Gastrocnemius medialis (tissue), 4 donors: ENCODE measurements around the gene TXLNG. TPM values are rescaled to one million over a fixed set of nuclear protein-coding genes. Genes with fewer than 3 reads are reported as not detected.
"Not testable (repeated sequence)": the region's sequence is repeated elsewhere in the genome, so short reads cannot be mapped to it uniquely, and the experiment has no call there.

ENCODE experiments used
- ATAC-seq, 2 donors: fragments of 150-250 bp; one replicate each; pipeline ENCODE4 v1.9.1; 2016
- DNase-seq, 2 donors: peaks; one replicate each; pipeline ENCODE4 v3.0.0-alpha.2; 2019
- H3K27ac ChIP-seq, 4 donors: fragments of 200-600 bp; sonication (generic); 1 replicate in 1 of 4; 2 replicates in 3 of 4; pipeline ENCODE4 v1.5.1; 2016 to 2018; ENCODE audit warnings: mild to moderate bottlenecking in 2 of 4, moderate library complexity in 1 of 4
- H3K27me3 ChIP-seq, 3 donors: fragments of 200-600 bp; sonication (generic) in 2 of 3; 1 replicate in 1 of 3; 2 replicates in 2 of 3; pipeline versions ENCODE4 v1.5.1 to v1.6.0; 2016 to 2019; ENCODE audit warnings: mild to moderate bottlenecking in 1 of 3, moderate library complexity in 1 of 3
- H3K36me3 ChIP-seq, 2 donors: fragments of 200-600 bp; sonication (generic) in 1 of 2; one replicate each; pipeline ENCODE4 v1.5.1; 2017 to 2018
- H3K4me1 ChIP-seq, 2 donors: fragments of 200-600 bp; sonication (generic) in 1 of 2; one replicate each; pipeline ENCODE4 v1.5.1; 2016 to 2017; ENCODE audit warnings: mild to moderate bottlenecking in 2 of 2
- H3K4me3 ChIP-seq, 4 donors: fragments of 200-600 bp; sonication (generic) in 3 of 4; 1 replicate in 1 of 4; 2 replicates in 3 of 4; pipeline ENCODE4 v1.5.1; 2016 to 2019; ENCODE audit warnings: mild to moderate bottlenecking in 2 of 4
- H3K9me3 ChIP-seq, 3 donors: fragments of 200-600 bp; sonication (generic) in 2 of 3; 1 replicate in 1 of 3; 2 replicates in 2 of 3; pipeline ENCODE4 v1.5.1; 2016 to 2019
- POLR2A ChIP-seq, 2 donors: fragments of 450-650 bp; IDR thresholded peaks; one replicate each; pipeline ENCODE4 v1.6.1; 2017; ENCODE audit warnings: antibody characterized with exemption in 2 of 2, mild to moderate bottlenecking in 2 of 2, moderate library complexity in 2 of 2
- in situ Hi-C, 4 donors: fragments of 200-750 bp; cut with MboI; loops; one replicate each; pipeline versions ENCODE4 v1.15.0 to v1.8.0; 2017; ENCODE audit warnings: low sequenced_read_pairs in 4 of 4
- intact Hi-C: fragments of 100-400 bp; cut with DNase I; formaldehyde crosslinking; loops from one replicate; pipeline ENCODE4 v1.15.1; 2023; ENCODE audit warnings: low total_unique reads
- total RNA-seq, 4 donors: library from RNA; depleted of rRNA; stranded (reverse); fragments of >200 nt; gene quantifications; one replicate each; pipeline versions ENCODE4 v1.1.0 to v1.2.3, GENCODE V29; 2016
- TF ChIP-seq, protein P1 (sequence below), 5 experiments: fragments of 450-650 bp in 3 of 5; fragments of 200-600 bp in 2 of 5; sonication (generic) in 2 of 5; IDR thresholded peaks in 4 of 5; conservative IDR thresholded peaks in 1 of 5; 1 replicate in 4 of 5; 2 replicates in 1 of 5; pipeline ENCODE4 v1.5.1; 2016 to 2019; ENCODE audit warnings: antibody characterized with exemption in 5 of 5, mild to moderate bottlenecking in 3 of 5, moderate library complexity in 3 of 5

Gene TXLNG
- total RNA-seq, 4 donors from 2014 or later = 6.9 to 16.9 (median 9.6) TPM

- Histone ChIP-seq H3K36me3 (no peaks in the 10 kb centered on the region), H3K27ac (no peak overlapping the region), H3K4me1 (no peaks in the 10 kb centered on the region), H3K27me3 (no peaks in the 10 kb centered on the region), H3K4me3 (no peak overlapping the region), H3K9me3 (no peaks in the 10 kb centered on the region)
- DNase-seq = no peak
- no peak for ATAC-seq
- in situ Hi-C loops (no loop called here), intact Hi-C loops (no loop called here)
- TF ChIP-seq, protein P1, sequence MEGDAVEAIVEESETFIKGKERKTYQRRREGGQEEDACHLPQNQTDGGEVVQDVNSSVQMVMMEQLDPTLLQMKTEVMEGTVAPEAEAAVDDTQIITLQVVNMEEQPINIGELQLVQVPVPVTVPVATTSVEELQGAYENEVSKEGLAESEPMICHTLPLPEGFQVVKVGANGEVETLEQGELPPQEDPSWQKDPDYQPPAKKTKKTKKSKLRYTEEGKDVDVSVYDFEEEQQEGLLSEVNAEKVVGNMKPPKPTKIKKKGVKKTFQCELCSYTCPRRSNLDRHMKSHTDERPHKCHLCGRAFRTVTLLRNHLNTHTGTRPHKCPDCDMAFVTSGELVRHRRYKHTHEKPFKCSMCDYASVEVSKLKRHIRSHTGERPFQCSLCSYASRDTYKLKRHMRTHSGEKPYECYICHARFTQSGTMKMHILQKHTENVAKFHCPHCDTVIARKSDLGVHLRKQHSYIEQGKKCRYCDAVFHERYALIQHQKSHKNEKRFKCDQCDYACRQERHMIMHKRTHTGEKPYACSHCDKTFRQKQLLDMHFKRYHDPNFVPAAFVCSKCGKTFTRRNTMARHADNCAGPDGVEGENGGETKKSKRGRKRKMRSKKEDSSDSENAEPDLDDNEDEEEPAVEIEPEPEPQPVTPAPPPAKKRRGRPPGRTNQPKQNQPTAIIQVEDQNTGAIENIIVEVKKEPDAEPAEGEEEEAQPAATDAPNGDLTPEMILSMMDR (IDR thresholded peaks at IDR 0.05 in 4 of 5, conservative IDR thresholded peaks at IDR 0.05 in 1 of 5) = no peak
- no peak for TF ChIP-seq POLR2A (IDR thresholded peaks at IDR 0.05)
These were observed 14.5 kb upstream of the TXLNG start for GRCh38 chrX:16771483-16772398.

DNA sequence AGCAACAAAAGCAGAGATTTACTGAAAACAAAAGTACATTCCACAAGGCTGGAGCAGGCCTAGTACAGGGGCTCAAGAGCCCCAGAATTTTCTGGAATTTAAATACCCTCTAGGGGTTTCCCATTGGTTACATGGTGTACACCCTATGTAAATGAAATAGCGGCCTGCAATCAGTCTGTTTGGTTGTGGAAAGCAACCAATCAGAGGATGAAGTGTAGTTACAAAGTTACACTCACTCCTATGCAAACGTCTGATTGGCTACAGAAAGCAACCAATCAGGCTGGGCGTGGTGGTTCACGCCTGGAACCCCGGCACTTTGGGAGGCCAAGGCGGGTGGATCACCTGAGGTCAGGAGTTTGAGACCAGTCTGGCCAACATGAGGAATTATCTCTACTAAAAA lies 13.8 kb upstream of the TXLNG start:
- H3K27me3 ChIP-seq = no peaks in the 10 kb centered on the region
- ATAC-seq (no peak), DNase-seq (no peak)
- no peaks in the 10 kb centered on the region for H3K4me1 ChIP-seq
- no peak overlapping the region for H3K4me3 ChIP-seq
- H3K27ac ChIP-seq = no peak overlapping the region
- in situ Hi-C loops = no loop called here
- intact Hi-C loops = no loop called here
- no peaks in the 10 kb centered on the region for H3K9me3 ChIP-seq
- H3K36me3 ChIP-seq = no peaks in the 10 kb centered on the region
- TF ChIP-seq, protein P1 (IDR thresholded peaks at IDR 0.05 in 4 of 5, conservative IDR thresholded peaks at IDR 0.05 in 1 of 5) = no peak
- no peak for TF ChIP-seq POLR2A (IDR thresholded peaks at IDR 0.05)

DNA sequence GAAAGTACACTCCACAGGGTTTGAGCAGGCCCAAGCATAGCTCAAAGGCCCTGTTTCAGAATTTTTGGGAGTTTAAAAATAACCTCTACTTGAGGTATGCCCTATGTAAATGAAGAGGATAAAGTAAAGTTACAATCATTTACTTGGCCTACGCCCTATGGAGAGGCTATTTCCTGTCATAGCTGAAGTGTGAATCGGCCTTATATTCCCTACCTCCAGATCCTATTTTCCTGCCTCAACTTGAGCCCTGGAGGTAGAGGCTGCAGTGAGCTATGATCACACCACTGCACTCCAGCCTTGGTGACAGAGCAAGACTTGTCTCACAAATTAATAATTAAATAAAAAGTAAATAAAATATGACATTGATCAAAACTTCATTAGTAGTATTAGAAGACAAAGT lies 11.5 kb upstream of the TXLNG start:
- H3K27ac ChIP-seq = no peak overlapping the region
- no peaks in the 10 kb centered on the region for H3K4me1 ChIP-seq
- intact Hi-C loops = no loop called here
- no peak for ATAC-seq
- no peaks in the 10 kb centered on the region for H3K9me3 ChIP-seq
- no peak for DNase-seq
- no peak for TF ChIP-seq POLR2A (IDR thresholded peaks at IDR 0.05)
- H3K27me3 ChIP-seq = no peaks in the 10 kb centered on the region
- in situ Hi-C loops = no loop called here
- no peak overlapping the region for H3K4me3 ChIP-seq
- H3K36me3 ChIP-seq = no peaks in the 10 kb centered on the region

DNA sequence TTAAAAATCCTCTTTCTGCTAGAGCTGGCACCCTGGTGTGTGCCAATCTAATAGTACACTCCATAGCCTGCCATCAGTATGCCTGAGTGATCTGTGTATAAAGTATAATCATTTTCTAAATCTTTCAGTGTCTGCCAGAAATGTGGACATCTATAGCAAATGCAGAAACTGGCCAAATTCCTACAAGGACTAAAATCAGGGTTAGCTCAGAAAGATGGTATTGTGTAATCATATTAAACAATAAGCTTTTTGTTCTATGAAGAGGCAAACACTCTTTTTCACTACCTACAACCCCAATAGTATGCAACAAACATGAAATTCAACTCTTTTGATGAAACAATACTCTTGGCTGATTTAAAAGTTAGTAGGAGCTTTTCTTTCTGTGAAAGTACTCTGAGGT lies 7.7 kb upstream of the TXLNG start:
- no peaks in the 10 kb centered on the region for H3K27me3 ChIP-seq
- TF ChIP-seq, protein P1 (IDR thresholded peaks at IDR 0.05 in 4 of 5, conservative IDR thresholded peaks at IDR 0.05 in 1 of 5) = no peak
- TF ChIP-seq POLR2A (IDR thresholded peaks at IDR 0.05) = no peak
- no peak for ATAC-seq

GRCh38 chrX:16778993-16779392 lies 7.3 kb upstream of the TXLNG start:
- in situ Hi-C loops = no loop called here
- Histone ChIP-seq H3K27me3 (no peaks in the 10 kb centered on the region), H3K4me1 (no peaks in the 10 kb centered on the region), H3K9me3 (no peaks in the 10 kb centered on the region), H3K36me3 (no peaks in the 10 kb centered on the region), H3K27ac (no peak overlapping the region), H3K4me3 (no peak overlapping the region)
- DNase-seq = no peak
- intact Hi-C loops = no loop called here
- no peak for TF ChIP-seq POLR2A (IDR thresholded peaks at IDR 0.05)
- TF ChIP-seq, protein P1 (IDR thresholded peaks at IDR 0.05 in 4 of 5, conservative IDR thresholded peaks at IDR 0.05 in 1 of 5) = no peak
- no peak for ATAC-seq

More for the DNA sequence above, 7.7 kb upstream of the TXLNG start:
- in situ Hi-C loops = no loop called here
- intact Hi-C loops = no loop called here
- no peak overlapping the region for H3K27ac ChIP-seq
- H3K4me3 ChIP-seq = no peak overlapping the region
- no peaks in the 10 kb centered on the region for H3K9me3 ChIP-seq
- no peaks in the 10 kb centered on the region for H3K36me3 ChIP-seq
- H3K4me1 ChIP-seq = no peaks in the 10 kb centered on the region
- no peak for DNase-seq

DNA sequence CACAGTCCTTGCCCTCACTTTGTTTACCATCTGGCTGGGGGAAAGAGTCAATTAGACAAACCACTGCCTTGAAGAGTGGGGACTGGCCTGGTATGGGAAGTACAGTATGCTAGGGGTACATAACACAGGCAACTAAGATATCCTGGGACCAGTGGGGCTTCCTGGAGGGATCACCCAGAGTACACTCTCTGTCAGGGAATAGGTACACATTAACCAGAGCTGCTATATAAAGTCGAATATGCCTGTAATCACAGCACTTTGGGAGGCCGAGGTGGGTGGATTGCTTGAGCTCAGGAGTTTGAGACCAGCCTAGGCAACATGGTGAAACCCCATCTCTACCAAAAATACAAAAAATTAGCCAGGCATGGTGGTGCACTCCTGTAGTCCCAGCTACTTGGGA lies 6.5 kb upstream of the TXLNG start:
- H3K4me3 ChIP-seq, ATAC-seq, H3K9me3 ChIP-seq, DNase-seq, H3K27ac ChIP-seq, intact Hi-C loops, H3K36me3 ChIP-seq, H3K27me3 ChIP-seq, H3K4me1 ChIP-seq: not testable (repeated sequence)
- in situ Hi-C loops = loop anchor here in 1 of 4 donors (10.0 kb wide), 1 partner anchor 55 kb away; no protein-coding TSS in a partner anchor
